Lower lobe of right lung (tissue), 2 donors: ENCODE data around the gene CORIN. TPM values are rescaled to one million over a fixed set of nuclear protein-coding genes. Genes with fewer than 3 reads are reported as not detected.

Source experiments
- ATAC-seq, 2 donors: fragments of 200-7000 bp; cut with Tn5 transposase; one replicate each; pipeline ENCODE4 v1.9.1; 2020 to 2022; ENCODE audit warnings: mild to moderate bottlenecking in 2 of 2, moderate library complexity in 2 of 2
- DNase-seq: peaks from one replicate; pipeline ENCODE4 v3.0.0-alpha.2; 2020
- H3K27ac ChIP-seq: fragments of 200-600 bp; one replicate; pipeline ENCODE4 v1.8.0; 2022
- H3K27me3 ChIP-seq: fragments of 200-600 bp; one replicate; pipeline ENCODE4 v1.8.0; 2022; ENCODE audit warnings: low read depth
- H3K36me3 ChIP-seq: fragments of 200-600 bp; one replicate; pipeline ENCODE4 v1.8.0; 2022; ENCODE audit warnings: mild to moderate bottlenecking
- H3K4me1 ChIP-seq: fragments of 200-600 bp; one replicate; pipeline ENCODE4 v1.8.0; 2022
- H3K4me3 ChIP-seq: fragments of 200-600 bp; one replicate; pipeline ENCODE4 v1.8.0; 2022; ENCODE audit warnings: mild to moderate bottlenecking
- H3K9me3 ChIP-seq: fragments of 200-600 bp; one replicate; pipeline ENCODE4 v1.8.0; 2022
- CTCF ChIP-seq: fragments of 200-600 bp; IDR thresholded peaks from one replicate; pipeline ENCODE4 v1.8.0; 2022; ENCODE audit warnings: antibody characterized with exemption, mild to moderate bottlenecking
- intact Hi-C: fragments of 100-400 bp; cut with DNase I; formaldehyde crosslinking; loops from one replicate; pipeline ENCODE4 v1.11.0; 2022
- total RNA-seq: library from RNA; stranded (reverse); fragmentation: NEBNext Ultra II Directional; extraction: Animal tissue kit (Norgen Biotek cat#: 25700); gene quantifications from one replicate; pipeline ENCODE4 v1.2.1, GENCODE V29; 2021
- donor health status: DM: no; HTN: yes; CAD: no; lungs with severe emphysema.

CORIN gene
- total RNA-seq, 1 donor from 2014 or later: 3.9 TPM

GRCh38 chr4:47790105-47790504 lies 47.8 kb downstream of the CORIN start:
- intact Hi-C loops: no loop called here
- Histone ChIP-seq H3K4me3 (no peak overlapping the region), H3K36me3 (no peaks in the 10 kb centered on the region), H3K4me1 (no peaks in the 10 kb centered on the region), H3K9me3 (no peaks in the 10 kb centered on the region), H3K27ac (no peak overlapping the region), H3K27me3 (no peaks in the 10 kb centered on the region)
- no peak for DNase-seq
- ATAC-seq: no peak
- TF ChIP-seq CTCF: no peak

GRCh38 chr4:47788126-47788525 lies 49.7 kb downstream of the CORIN start:
- no peaks in the 10 kb centered on the region for H3K36me3 ChIP-seq
- TF ChIP-seq CTCF: no peak
- H3K9me3 ChIP-seq: no peaks in the 10 kb centered on the region

GRCh38 chr4:47786958-47787370 lies 50.9 kb downstream of the CORIN start:
- no peak overlapping the region for H3K27ac ChIP-seq
- H3K4me1 ChIP-seq: no peaks in the 10 kb centered on the region
- TF ChIP-seq CTCF: no peak
- DNase-seq (no peak), ATAC-seq (peak; percentile 86 to 93)
- intact Hi-C loops: no loop called here
- H3K9me3 ChIP-seq: no peaks in the 10 kb centered on the region
- no peaks in the 10 kb centered on the region for H3K27me3 ChIP-seq
- no peaks in the 10 kb centered on the region for H3K36me3 ChIP-seq
- H3K4me3 ChIP-seq: no peak overlapping the region

More at GRCh38 chr4:47788126-47788525, 49.7 kb downstream of the CORIN start:
- Histone ChIP-seq H3K27me3 (no peaks in the 10 kb centered on the region), H3K4me1 (no peaks in the 10 kb centered on the region), H3K27ac (no peak overlapping the region), H3K4me3 (no peak overlapping the region)
- ATAC-seq (no peak), DNase-seq (no peak)
- intact Hi-C loops: no loop called here

GRCh38 chr4:47785153-47785552 lies 52.7 kb downstream of the CORIN start:
- Histone ChIP-seq H3K36me3 (no peaks in the 10 kb centered on the region), H3K27me3 (no peaks in the 10 kb centered on the region), H3K9me3 (no peaks in the 10 kb centered on the region), H3K4me3 (no peak overlapping the region), H3K27ac (no peak overlapping the region), H3K4me1 (no peaks in the 10 kb centered on the region)
- ATAC-seq (no peak), DNase-seq (no peak)
- no peak for TF ChIP-seq CTCF
- intact Hi-C loops: no loop called here

GRCh38 chr4:47784222-47784621 lies 53.6 kb downstream of the CORIN start:
- H3K4me1 ChIP-seq: no peaks in the 10 kb centered on the region
- intact Hi-C loops: no loop called here
- H3K9me3 ChIP-seq: no peaks in the 10 kb centered on the region
- no peak for DNase-seq
- no peak overlapping the region for H3K27ac ChIP-seq
- H3K36me3 ChIP-seq: no peaks in the 10 kb centered on the region
- H3K4me3 ChIP-seq: no peak overlapping the region
- no peak for TF ChIP-seq CTCF
- no peaks in the 10 kb centered on the region for H3K27me3 ChIP-seq
- no peak for ATAC-seq

- intact Hi-C loops: no loop called here
- Histone ChIP-seq H3K27me3 (no peaks in the 10 kb centered on the region), H3K4me1 (no peaks in the 10 kb centered on the region), H3K36me3 (no peaks in the 10 kb centered on the region), H3K9me3 (no peaks in the 10 kb centered on the region), H3K27ac (no peak overlapping the region), H3K4me3 (no peak overlapping the region)
- TF ChIP-seq CTCF: no peak
- DNase-seq (no peak), ATAC-seq (no peak)
Observed at GRCh38 chr4:47776353-47776752, 61.5 kb downstream of the CORIN start.
